ENCODE results near the gene TAS1R1.

TAS1R1 gene

GRCh38 chr1:6554907-6555778 is at the start of gene TAS1R1:
TSS of gene TAS1R1 (plus strand) at chr1:6555307. CDS start at chr1:6555374, 67 bp downstream.
- in situ Hi-C loops (cut with MboI; ENCODE audit: low sequenced_read_pairs) = no loop called here

GRCh38 chr1:6505367-6506209 is 49.5 kb upstream of the TAS1R1 start:
- in situ Hi-C loops (cut with MboI; ENCODE audit: low sequenced_read_pairs) = no loop called here

- in situ Hi-C loops (cut with MboI; ENCODE audit: low sequenced_read_pairs) = no loop called here
Measured at GRCh38 chr1:6506210-6507036, 48.7 kb upstream of the TAS1R1 start.

- in situ Hi-C loops (cut with MboI; ENCODE audit: low sequenced_read_pairs) = no loop called here
Measured at GRCh38 chr1:6507037-6507428, 48.1 kb upstream of the TAS1R1 start.

GRCh38 chr1:6507461-6507911 is 47.6 kb upstream of the TAS1R1 start:
- in situ Hi-C loops (cut with MboI; ENCODE audit: low sequenced_read_pairs) = no loop called here

- in situ Hi-C loops (cut with MboI; ENCODE audit: low sequenced_read_pairs) = no loop called here
Measured at GRCh38 chr1:6508154-6508815, 46.8 kb upstream of the TAS1R1 start.

- in situ Hi-C loops (cut with MboI; ENCODE audit: low sequenced_read_pairs) = no loop called here
Measured at GRCh38 chr1:6508816-6509189, 46.3 kb upstream of the TAS1R1 start.

- in situ Hi-C loops (cut with MboI; ENCODE audit: low sequenced_read_pairs) = no loop called here
Measured at GRCh38 chr1:6509220-6509918, 45.7 kb upstream of the TAS1R1 start.

- in situ Hi-C loops (cut with MboI; ENCODE audit: low sequenced_read_pairs) = no loop called here
Measured at GRCh38 chr1:6509919-6510291, 45.2 kb upstream of the TAS1R1 start.

GRCh38 chr1:6510493-6510892 is 44.6 kb upstream of the TAS1R1 start:
- in situ Hi-C loops (cut with MboI; ENCODE audit: low sequenced_read_pairs) = no loop called here

- in situ Hi-C loops (cut with MboI; ENCODE audit: low sequenced_read_pairs) = no loop called here
Measured at GRCh38 chr1:6511056-6511455, 44.1 kb upstream of the TAS1R1 start.

- in situ Hi-C loops (cut with MboI; ENCODE audit: low sequenced_read_pairs) = no loop called here
Measured at GRCh38 chr1:6511561-6512244, 43.4 kb upstream of the TAS1R1 start.

GRCh38 chr1:6512245-6512907 is 42.7 kb upstream of the TAS1R1 start:
- in situ Hi-C loops (cut with MboI; ENCODE audit: low sequenced_read_pairs) = no loop called here

- in situ Hi-C loops (cut with MboI; ENCODE audit: low sequenced_read_pairs) = no loop called here
Measured at GRCh38 chr1:6512908-6513280, 42.2 kb upstream of the TAS1R1 start.

GRCh38 chr1:6513320-6513801 is 41.7 kb upstream of the TAS1R1 start:
- in situ Hi-C loops (cut with MboI; ENCODE audit: low sequenced_read_pairs) = no loop called here

- in situ Hi-C loops (cut with MboI; ENCODE audit: low sequenced_read_pairs) = no loop called here
Measured at GRCh38 chr1:6515771-6516170, 39.3 kb upstream of the TAS1R1 start.

- in situ Hi-C loops (cut with MboI; ENCODE audit: low sequenced_read_pairs) = no loop called here
Measured at GRCh38 chr1:6517435-6517851, 37.7 kb upstream of the TAS1R1 start.

GRCh38 chr1:6519491-6519934 is 35.6 kb upstream of the TAS1R1 start:
- in situ Hi-C loops (cut with MboI; ENCODE audit: low sequenced_read_pairs) = no loop called here
